SK-N-MC (cell line): Measurements from ENCODE around the gene GNAQ.

Source experiments
- EZH2 ChIP-seq: fragments of 200-600 bp; sonication (generic); IDR thresholded peaks from one replicate; pipeline ENCODE4 v1.6.1; 2017; ENCODE audit warnings: antibody characterized with exemption
- POLR2AphosphoS5 ChIP-seq: IDR thresholded peaks from 2 replicates; pipeline ENCODE4 v1.6.1; 2012; ENCODE audit warnings: mild to moderate bottlenecking, low read depth, low read length, borderline replicate concordance

GRCh38 chr9:77794985-77795384 is 236.6 kb downstream of the GNAQ start:
- no peak for TF ChIP-seq EZH2
- no peak for TF ChIP-seq POLR2AphosphoS5
